GM19328 (cell line): ENCODE data around the gene LEMD2.

Source experiments
- ATAC-seq: cut with Tn5 transposase; IDR thresholded peaks from one replicate; pipeline ENCODE4 v1.9.1; 2021; ENCODE audit warnings: mild to moderate bottlenecking, moderate library complexity; ENCODE audit not compliant: unreplicated experiment

Gene LEMD2

GRCh38 chr6:33742837-33743236 is 46.1 kb downstream of the LEMD2 start:
- ATAC-seq: no peak

GRCh38 chr6:33742092-33742491 is 46.8 kb downstream of the LEMD2 start:
- no peak for ATAC-seq

DNA sequence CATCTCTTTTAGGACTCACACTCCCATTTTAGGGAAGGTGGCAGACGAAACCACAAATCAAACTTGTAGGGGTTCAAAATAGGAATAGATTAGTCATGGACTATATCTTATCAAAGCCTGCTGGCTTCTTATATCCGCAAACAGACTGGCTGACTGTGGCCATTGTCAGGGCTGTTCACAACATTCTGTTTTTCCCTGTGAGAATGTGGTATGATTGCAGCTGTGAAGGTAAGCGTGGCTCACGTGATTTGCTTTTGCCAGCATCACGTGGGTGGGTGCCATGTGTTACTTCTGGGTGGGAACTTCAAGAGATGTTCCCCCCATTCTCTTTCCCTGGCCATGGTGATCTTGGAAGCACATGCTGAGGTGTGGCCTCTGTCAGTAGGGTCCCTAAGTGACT is 48.1 kb downstream of the LEMD2 start:
- ATAC-seq: no peak

DNA sequence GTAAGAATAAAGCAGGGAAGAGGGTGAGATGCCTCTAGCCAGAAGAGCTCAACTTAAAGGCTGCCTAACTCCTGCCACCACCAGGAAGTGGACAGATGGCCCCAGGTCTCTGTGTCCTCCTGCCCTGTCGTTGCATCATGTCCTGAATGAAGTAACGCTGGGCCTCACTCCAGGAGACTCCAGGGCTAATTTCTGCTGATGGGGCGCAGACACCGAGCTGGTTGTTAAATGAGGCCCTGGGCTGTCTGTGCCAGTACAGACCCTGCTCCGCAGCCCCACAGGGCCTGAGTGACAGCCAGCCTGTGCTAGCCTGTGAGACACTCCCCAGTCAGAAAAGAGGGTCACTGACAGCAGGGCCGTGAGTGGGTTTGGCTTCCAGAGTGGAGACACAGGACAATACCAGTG is 48.7 kb downstream of the LEMD2 start:
- ATAC-seq: no peak

DNA sequence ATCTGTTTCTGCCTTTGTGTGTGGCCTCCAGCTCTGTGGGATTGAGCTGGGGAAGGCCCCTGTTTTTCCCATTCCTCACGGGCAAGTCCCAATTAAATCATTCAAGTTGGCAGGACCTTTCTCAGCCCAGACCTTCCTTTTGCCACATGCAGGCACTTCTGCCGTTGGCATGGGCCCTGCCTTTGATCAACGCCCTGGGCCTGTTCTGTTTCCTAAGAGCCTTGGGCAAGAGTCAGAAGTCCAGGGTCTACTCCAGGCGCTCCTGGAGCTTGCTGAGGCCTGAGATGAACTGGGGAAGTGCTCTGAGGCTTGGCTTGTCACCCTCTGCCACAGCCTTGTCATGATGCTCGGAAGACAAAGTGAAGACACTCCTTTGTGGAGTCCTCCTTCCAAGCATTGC is 49.4 kb downstream of the LEMD2 start:
- ATAC-seq: no peak

DNA sequence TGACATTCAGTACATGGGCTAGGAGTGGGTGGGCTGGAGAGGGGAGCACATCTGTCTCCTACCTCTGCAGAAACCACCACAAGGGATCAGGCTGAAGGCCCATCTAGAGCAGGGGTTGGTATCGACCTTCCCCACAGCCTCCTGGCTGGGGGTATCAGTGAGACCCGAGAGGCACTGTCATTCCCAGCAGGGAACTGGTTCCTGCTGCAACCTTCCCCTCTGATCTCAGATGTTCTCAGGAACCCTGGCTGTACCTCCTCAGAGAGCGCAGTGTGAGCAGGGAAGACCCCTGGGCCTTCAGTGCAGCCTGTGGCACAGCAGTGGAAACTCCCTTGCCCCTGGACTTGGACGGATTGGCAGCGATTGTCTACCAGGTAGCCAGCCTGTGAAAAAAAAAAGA is 50.1 kb downstream of the LEMD2 start:
- no peak for ATAC-seq

GRCh38 chr6:33738153-33738552 is 50.8 kb downstream of the LEMD2 start:
- ATAC-seq: no peak

DNA sequence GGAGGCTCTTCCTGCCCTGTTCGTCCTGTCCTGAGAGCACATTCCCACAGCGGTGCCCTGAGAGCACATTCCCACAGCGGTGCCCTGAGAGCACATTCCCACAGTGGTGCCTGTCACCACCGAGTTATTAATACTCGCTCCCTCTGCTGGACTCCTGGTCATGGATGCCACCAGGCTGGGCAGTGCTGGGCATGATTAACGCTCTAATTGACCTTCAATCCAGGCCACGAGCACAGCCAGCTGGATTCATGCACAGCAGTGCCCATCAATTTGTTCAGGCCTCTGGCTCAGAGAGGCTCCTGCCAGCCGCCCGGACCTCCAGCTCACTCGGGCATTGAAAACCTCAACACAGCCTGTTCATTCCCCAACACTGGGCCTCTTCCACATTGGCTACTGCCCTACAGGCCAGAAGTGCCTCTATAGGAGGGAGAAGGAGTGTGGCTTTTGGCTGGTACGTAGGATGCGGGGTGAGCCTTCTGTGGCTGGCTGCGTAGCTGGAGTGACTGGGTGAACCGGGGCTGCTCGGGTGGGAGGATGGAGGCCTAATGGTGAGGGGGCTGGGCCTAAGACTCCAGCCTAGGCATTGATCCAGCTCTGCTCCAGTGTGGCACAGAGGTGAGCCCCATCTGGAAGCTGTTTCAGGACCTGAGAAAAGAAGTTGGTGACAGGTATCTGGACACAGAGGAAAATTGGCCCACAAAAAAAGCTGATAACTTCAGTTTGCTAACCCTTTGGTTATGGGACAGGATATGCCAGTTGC is 51.5 kb downstream of the LEMD2 start:
- ATAC-seq: no peak

DNA sequence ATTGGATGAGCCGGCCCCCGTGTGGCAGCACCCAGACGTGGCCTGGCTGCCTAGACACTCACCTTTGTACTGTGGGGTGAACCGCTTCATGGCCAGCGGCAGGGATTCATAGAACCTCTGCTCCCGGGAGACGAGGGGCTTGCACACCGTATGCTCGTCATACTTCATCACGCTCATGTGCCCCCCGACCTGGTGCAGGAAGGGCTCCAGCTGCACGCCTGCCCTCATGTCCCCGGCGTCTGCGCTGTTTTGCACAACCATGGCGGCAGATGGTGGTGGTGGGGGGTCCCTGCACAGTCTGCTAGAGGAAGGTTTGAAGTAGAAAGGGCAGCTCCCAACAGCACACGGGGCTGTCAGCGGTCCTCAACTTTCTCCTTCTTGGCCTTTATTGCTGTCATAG is 53.7 kb downstream of the LEMD2 start:
- ATAC-seq: no peak

- ATAC-seq: no peak
Observed at GRCh38 chr6:33733709-33734007, 55.3 kb downstream of the LEMD2 start.

DNA sequence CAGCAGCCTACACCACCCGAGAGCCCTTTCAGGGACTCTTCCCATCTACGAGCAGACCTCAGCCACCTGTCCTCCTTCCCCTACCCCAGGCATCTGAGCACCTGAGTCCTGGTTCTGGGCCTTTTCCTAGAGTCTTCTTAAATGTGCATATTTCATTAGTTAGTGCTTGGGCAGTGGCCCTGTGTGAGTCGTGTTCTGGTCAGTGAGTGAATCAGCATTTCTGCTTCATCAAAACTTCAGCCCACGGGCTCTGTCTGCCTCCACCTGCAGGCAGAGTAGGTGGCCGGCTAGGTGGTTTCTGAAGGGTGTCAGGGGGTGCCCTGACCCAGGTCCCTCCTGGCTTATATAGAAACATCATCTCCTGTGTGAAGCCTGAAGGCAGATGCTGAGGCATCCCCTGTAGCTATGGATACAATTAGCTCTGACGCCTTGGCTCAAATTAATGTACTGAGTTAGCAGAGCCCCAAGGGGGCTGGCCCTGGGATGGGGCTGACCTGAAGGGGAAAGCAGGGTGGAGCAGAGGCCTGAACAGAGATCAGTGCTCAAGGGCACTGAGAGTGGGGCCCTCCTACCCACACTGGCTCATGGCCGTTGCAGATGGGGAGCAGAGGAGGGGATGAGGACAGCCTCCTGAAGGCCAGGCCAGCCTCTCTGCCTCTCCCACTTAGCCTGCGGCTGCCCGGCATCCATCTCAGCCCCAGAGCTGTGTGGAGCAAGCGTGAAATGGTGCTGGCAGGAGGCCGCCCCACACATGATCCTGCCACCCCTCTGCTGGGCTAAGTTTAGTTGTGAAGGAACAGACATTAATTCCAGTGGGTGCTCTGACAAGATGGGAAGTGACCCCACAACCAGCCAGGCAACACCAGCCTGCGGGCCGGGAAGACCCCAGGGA is 55.9 kb downstream of the LEMD2 start:
- no peak for ATAC-seq

- no peak for ATAC-seq
Observed at GRCh38 chr6:33732385-33732784, 56.5 kb downstream of the LEMD2 start.

DNA sequence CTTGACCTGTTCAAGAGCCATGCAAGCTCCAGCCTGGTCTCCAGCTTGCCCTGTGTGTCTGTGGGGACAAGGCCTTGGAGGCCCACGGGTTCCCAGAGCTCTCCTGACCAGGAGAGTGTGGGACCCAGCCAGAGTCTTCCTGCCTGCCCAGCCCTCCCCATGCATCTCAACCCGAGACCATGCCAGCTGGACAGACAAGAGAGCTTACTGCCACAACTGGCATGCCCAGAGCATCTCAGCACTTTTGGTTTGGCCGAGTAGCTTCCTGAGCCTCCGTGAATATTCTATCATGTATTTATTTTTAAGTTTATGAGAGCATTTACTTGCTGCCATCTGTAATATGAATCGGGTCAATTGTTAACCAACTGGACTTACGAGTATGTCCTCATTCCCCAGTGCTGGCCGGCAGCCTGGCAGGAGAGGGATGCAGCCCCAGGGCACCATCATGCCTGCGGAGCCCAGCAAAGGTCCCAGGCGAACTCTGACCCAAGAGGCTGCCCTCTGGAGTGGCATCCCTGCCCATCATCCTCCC is 57.1 kb downstream of the LEMD2 start:
- ATAC-seq: no peak

- no peak for ATAC-seq
Observed at GRCh38 chr6:33731035-33731434, 57.9 kb downstream of the LEMD2 start.

GRCh38 chr6:33730611-33731010 is 58.3 kb downstream of the LEMD2 start:
- no peak for ATAC-seq

GRCh38 chr6:33729059-33729458 is 59.9 kb downstream of the LEMD2 start:
- ATAC-seq: no peak

- no peak for ATAC-seq
Observed at GRCh38 chr6:33728438-33728837, 60.5 kb downstream of the LEMD2 start.

DNA sequence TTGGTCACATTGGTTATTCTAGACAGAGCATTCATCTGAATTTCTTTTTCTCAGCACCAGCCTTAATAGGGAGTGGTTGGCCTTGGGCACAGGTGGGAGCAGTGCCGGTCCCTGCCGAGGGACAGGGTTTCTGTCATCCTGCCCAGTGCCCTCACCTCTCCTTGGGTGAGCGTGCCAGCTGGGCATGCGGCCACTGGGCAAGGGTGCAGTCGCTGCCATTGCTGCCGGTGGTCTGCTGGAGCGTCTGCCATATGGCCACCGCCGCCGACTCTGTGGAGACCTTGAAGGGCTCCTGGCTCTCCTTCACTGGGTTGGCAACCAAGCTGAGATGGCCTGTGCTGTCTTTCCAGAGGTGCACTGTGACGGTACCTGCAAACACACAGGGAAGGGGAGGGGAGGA is 61.0 kb downstream of the LEMD2 start:
- ATAC-seq: no peak

GRCh38 chr6:33727126-33727525 is 61.8 kb downstream of the LEMD2 start:
- ATAC-seq: no peak

GRCh38 chr6:33726696-33727095 is 62.2 kb downstream of the LEMD2 start:
- no peak for ATAC-seq

- ATAC-seq: no peak
Observed at GRCh38 chr6:33725891-33726673, 62.8 kb downstream of the LEMD2 start.
